Cardiac muscle cell (in vitro differentiated cells and primary cell): ENCODE results near the gene KLK2. TPM values are rescaled to one million over a fixed set of nuclear protein-coding genes. Genes with fewer than 3 reads are reported as not detected.

Source experiments
- DNase-seq, 2 donors: peaks; one replicate each; pipeline versions ENCODE4 v3.0.0 to v3.0.0-alpha.2; 2010 to 2017; ENCODE audit warnings: low read depth in 1 of 2, low spot score in 1 of 2
- H3K27ac ChIP-seq: fragments of 200-600 bp; sonication (generic); 2 replicates; pipeline ENCODE4 v1.5.1; 2016
- H3K27me3 ChIP-seq: fragments of 200-600 bp; sonication (generic); 2 replicates; pipeline ENCODE4 v1.6.0; 2016; ENCODE audit warnings: control low read depth
- H3K36me3 ChIP-seq: fragments of 200-600 bp; sonication (generic); 2 replicates; pipeline ENCODE4 v1.5.1; 2016; ENCODE audit warnings: control low read depth
- H3K4me1 ChIP-seq: fragments of 200-600 bp; sonication (generic); 2 replicates; pipeline ENCODE4 v1.8.1; 2017; ENCODE audit warnings: low read depth, mild to moderate bottlenecking, mixed run types
- H3K4me3 ChIP-seq: fragments of 200-600 bp; sonication (generic); 2 replicates; pipeline ENCODE4 v1.5.1; 2016; ENCODE audit warnings: mild to moderate bottlenecking
- H3K9me3 ChIP-seq: fragments of 200-600 bp; sonication (generic); 2 replicates; pipeline ENCODE4 v1.5.1; 2017; ENCODE audit warnings: low read depth, mild to moderate bottlenecking, control low read depth
- CTCF ChIP-seq: IDR thresholded peaks from 2 replicates; pipeline ENCODE4 v1.5.1; 2012; ENCODE audit warnings: low read depth, mild to moderate bottlenecking, low read length
- polyA plus RNA-seq: library from polyadenylated mRNA; unstranded; fragments of >200 nt; fragmentation: Nextera tagmentation; extraction: Ambion mirVana; gene quantifications from 2 replicates; pipeline ENCODE4 v1.2.1, GENCODE V29; 2016
- total RNA-seq: library from RNA; depleted of rRNA; stranded (reverse); fragments of >200 nt; gene quantifications from 2 replicates; pipeline ENCODE4 v1.2.3, GENCODE V29; 2016

KLK2 gene
- total and polyA plus RNA-seq, 2 experiments from 2014 or later: not detected

- H3K36me3 ChIP-seq: no peaks in the 10 kb centered on the region
- TF ChIP-seq CTCF: no peak
- H3K27me3 ChIP-seq: peaks cover 45% of the 10 kb centered on the region
- DNase-seq: no peak
- H3K9me3 ChIP-seq: no peaks in the 10 kb centered on the region
- no peak overlapping the region for H3K4me3 ChIP-seq
- no peaks in the 10 kb centered on the region for H3K4me1 ChIP-seq
- H3K27ac ChIP-seq: no peak overlapping the region
These were observed 48.4 kb downstream of the KLK2 start for GRCh38 chr19:50921426-50922316.

DNA sequence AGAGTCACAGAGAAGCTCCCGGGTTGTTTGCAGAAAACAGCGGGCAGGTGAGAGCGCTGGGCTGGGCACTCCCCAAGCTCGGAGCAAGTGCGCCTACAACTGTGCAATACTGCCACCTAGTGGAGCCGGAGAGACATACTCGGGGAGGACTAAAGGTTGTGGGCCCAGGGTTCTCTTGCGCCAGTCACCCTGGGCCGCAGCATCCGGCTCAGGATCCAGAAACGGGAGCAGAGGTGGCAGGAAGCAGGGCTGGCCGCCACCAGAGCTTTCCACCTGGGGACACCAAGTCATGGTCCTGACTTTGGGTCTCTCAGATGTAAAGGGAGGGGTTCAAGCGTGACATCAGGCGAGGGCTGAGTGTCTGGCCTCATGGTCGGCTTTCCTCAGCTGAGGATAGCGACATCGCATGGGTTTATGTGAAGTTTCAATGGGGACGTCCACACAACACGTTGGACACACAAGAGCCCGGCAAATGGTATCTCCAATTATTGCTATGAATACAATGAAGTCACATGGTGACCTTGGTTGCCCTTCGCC lies 49.1 kb downstream of the KLK2 start:
- H3K9me3 ChIP-seq: no peaks in the 10 kb centered on the region
- DNase-seq: peak; percentile 84 to 90
- no peaks in the 10 kb centered on the region for H3K4me1 ChIP-seq
- no peak overlapping the region for H3K27ac ChIP-seq
- peak; percentile 90 for TF ChIP-seq CTCF
- H3K27me3 ChIP-seq: peaks cover 39% of the 10 kb centered on the region
- H3K4me3 ChIP-seq: no peak overlapping the region
- no peaks in the 10 kb centered on the region for H3K36me3 ChIP-seq

GRCh38 chr19:50924586-50924985 lies 51.3 kb downstream of the KLK2 start:
- TF ChIP-seq CTCF: no peak
- H3K4me3 ChIP-seq: no peak overlapping the region
- no peaks in the 10 kb centered on the region for H3K36me3 ChIP-seq
- DNase-seq: peak in 1 of 2 donors; percentile 16
- no peaks in the 10 kb centered on the region for H3K4me1 ChIP-seq
- no peaks in the 10 kb centered on the region for H3K9me3 ChIP-seq
- peaks cover 27% of the 10 kb centered on the region for H3K27me3 ChIP-seq
- H3K27ac ChIP-seq: no peak overlapping the region

- no peak overlapping the region for H3K27ac ChIP-seq
- TF ChIP-seq CTCF: no peak
- peaks cover 28% of the 10 kb centered on the region for H3K27me3 ChIP-seq
- no peaks in the 10 kb centered on the region for H3K36me3 ChIP-seq
- H3K4me3 ChIP-seq: no peak overlapping the region
- H3K4me1 ChIP-seq: no peaks in the 10 kb centered on the region
- no peaks in the 10 kb centered on the region for H3K9me3 ChIP-seq
- DNase-seq: peak in 1 of 2 donors; percentile 31
These were observed 52.5 kb downstream of the KLK2 start for GRCh38 chr19:50925734-50926133.

- Histone ChIP-seq H3K4me1 (no peaks in the 10 kb centered on the region), H3K4me3 (no peak overlapping the region), H3K27me3 (peaks cover 30% of the 10 kb centered on the region), H3K9me3 (no peaks in the 10 kb centered on the region), H3K27ac (no peak overlapping the region), H3K36me3 (no peaks in the 10 kb centered on the region)
- no peak for TF ChIP-seq CTCF
- no peak for DNase-seq
These were observed 52.9 kb downstream of the KLK2 start for GRCh38 chr19:50926144-50926543.
